ENCODE measurements around the gene REN.

DNA sequence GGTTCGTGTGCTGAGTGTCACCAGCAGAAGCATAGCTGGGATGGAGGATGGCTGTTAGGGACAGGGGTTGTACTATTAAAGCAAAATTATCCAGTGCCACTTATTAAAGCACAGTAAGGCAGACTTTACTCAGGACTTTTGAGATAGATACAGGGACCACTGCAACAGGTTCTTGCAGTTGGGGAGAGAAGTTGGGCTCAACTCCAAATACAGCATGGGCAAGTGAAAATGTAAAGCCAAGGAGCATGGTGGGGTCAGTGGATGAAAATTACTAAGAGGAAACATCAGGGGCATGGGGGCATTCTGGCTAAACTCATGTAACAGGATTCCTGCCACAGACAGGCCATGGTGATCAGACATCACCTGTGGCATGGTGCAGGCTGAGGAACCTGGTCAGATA, 15.0 kb upstream of the REN start:
- TF ChIP-seq, protein P1, sequence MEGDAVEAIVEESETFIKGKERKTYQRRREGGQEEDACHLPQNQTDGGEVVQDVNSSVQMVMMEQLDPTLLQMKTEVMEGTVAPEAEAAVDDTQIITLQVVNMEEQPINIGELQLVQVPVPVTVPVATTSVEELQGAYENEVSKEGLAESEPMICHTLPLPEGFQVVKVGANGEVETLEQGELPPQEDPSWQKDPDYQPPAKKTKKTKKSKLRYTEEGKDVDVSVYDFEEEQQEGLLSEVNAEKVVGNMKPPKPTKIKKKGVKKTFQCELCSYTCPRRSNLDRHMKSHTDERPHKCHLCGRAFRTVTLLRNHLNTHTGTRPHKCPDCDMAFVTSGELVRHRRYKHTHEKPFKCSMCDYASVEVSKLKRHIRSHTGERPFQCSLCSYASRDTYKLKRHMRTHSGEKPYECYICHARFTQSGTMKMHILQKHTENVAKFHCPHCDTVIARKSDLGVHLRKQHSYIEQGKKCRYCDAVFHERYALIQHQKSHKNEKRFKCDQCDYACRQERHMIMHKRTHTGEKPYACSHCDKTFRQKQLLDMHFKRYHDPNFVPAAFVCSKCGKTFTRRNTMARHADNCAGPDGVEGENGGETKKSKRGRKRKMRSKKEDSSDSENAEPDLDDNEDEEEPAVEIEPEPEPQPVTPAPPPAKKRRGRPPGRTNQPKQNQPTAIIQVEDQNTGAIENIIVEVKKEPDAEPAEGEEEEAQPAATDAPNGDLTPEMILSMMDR (IDR thresholded peaks at IDR 0.05): no peak
- TF ChIP-seq POLR2A (IDR thresholded peaks at IDR 0.05): no peak
